SK-N-SH treated with all-trans-retinoic acid at 6 μM for 48 hours (cell line): ENCODE data around the gene C11orf68.

Experiments used
- ARNTL ChIP-seq: fragments of 450-650 bp; formaldehyde crosslinking; IDR thresholded peaks from 2 replicates; pipeline ENCODE4 v1.5.0; 2020; ENCODE audit warnings: low read depth, mild to moderate bottlenecking, moderate library complexity, borderline replicate concordance
- CREB5 ChIP-seq: fragments of 250-450 bp; sonication (Bioruptor Pico); IDR thresholded peaks from 2 replicates; pipeline ENCODE4 v1.5.1; 2020; ENCODE audit warnings: low read depth, mild to moderate bottlenecking, moderate library complexity
- RARB ChIP-seq: fragments of 250-450 bp; sonication (Bioruptor Pico); IDR thresholded peaks from 2 replicates; pipeline ENCODE4 v1.8.0; 2021; ENCODE audit warnings: mild to moderate bottlenecking, moderate library complexity
- TCF4 ChIP-seq: fragments of 250-450 bp; sonication (Bioruptor Pico); IDR thresholded peaks from 2 replicates; pipeline ENCODE4 v1.8.0; 2021; ENCODE audit warnings: mild to moderate bottlenecking, moderate library complexity, borderline replicate concordance

GRCh38 chr11:65941720-65942310 lies 23.0 kb upstream of the C11orf68 start:
- no peak for TF ChIP-seq ARNTL (CRISPR knock-in tag)
- TF ChIP-seq TCF4 = no peak
- no peak for TF ChIP-seq RARB (CRISPR knock-in tag)
- TF ChIP-seq CREB5 = no peak
